ENCODE results near the gene ITPR1.

Gene ITPR1

GRCh38 chr3:4825436-4826236, 332.5 kb downstream of the ITPR1 start:
- CTCF ChIA-PET: interaction anchor here (0.9 to 1.2 kb wide), 2 partner anchors 105 to 153 kb away, joined by 3 read pairs; partner anchors contain the start of gene BHLHE40
- no peak for DNase-seq (ENCODE audit: extremely low spot score)
- TF ChIP-seq NFRKB (IDR thresholded peaks at IDR 0.05) (no peak), SP1 (IDR thresholded peaks at IDR 0.05) (no peak), L3MBTL2 (conservative IDR thresholded peaks at IDR 0.05) (no peak), ELF4 (IDR thresholded peaks at IDR 0.05) (no peak), LEF1 (IDR thresholded peaks at IDR 0.05; ENCODE audit: borderline replicate concordance) (no peak), BHLHE40 (IDR thresholded peaks at IDR 0.05; ENCODE audit: borderline replicate concordance) (no peak), TARDBP (IDR thresholded peaks at IDR 0.05) (no peak), ZNF384 (IDR thresholded peaks at IDR 0.05) (no peak), FOXA1 (IDR thresholded peaks at IDR 0.05) (no peak), ARNT (IDR thresholded peaks at IDR 0.05) (no peak), SUZ12 (IDR thresholded peaks at IDR 0.05) (no peak), CTBP1 (IDR thresholded peaks at IDR 0.05; ENCODE audit: borderline replicate concordance) (no peak), FOXK2 (IDR thresholded peaks at IDR 0.05) (no peak), FOXM1 (IDR thresholded peaks at IDR 0.05; ENCODE audit: borderline replicate concordance) (no peak)
- POLR2A ChIA-PET: interaction anchor here (1.0 kb wide), 2 partner anchors 153 to 154 kb away, joined by 3 read pairs; partner anchors contain the start of gene BHLHE40

DNA sequence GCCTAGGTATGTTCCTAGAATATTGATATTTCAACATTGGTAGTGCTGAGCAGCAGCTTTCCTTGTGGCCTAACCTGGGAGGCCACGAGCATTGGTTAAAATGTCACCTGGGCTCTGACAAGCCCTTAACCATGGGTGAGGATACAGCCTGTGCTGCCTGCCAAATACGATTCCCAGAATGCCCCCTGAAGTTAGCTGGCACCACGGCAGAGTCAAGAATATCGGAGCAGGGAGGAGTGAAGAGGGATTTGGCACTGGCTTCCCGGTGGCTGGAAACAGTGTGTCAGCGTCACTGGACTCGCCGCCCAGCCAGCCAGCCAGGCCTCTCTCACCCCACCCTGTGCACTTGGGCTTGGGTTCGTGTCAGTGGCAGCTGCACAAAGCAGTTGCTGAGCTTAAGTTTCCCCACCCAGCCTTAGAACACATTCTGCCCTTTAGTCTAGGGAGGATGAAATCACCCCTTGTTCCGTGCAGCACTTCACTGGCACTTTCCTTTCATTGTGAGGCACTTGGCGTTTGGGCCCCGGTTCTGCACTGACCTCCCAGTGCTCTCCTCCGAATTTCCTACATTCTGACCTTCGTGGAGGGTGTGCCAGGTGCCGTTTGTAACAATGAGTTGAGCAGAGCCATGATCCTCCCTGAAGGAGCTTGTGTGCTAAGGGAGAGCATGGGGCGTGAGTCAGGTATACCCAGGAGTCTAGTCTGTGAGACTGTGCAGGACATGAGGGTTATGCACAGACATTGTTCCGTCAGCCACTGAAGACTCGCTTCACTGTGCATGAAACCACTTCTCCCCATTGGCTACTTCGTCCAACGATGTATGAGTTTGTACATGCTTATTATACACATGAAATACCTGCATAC, 333.3 kb downstream of the ITPR1 start:
- DNase-seq (ENCODE audit: extremely low spot score): no peak
- TF ChIP-seq FOXM1 (IDR thresholded peaks at IDR 0.05; ENCODE audit: borderline replicate concordance): no peak
- no peak for TF ChIP-seq PKNOX1 (IDR thresholded peaks at IDR 0.05)
- no peak for TF ChIP-seq LEF1 (IDR thresholded peaks at IDR 0.05; ENCODE audit: borderline replicate concordance)
- no peak for TF ChIP-seq ELF4 (IDR thresholded peaks at IDR 0.05)
- TF ChIP-seq ARNT (IDR thresholded peaks at IDR 0.05): no peak
- no peak for TF ChIP-seq NFRKB (IDR thresholded peaks at IDR 0.05)
- no peak for TF ChIP-seq FOXA1 (IDR thresholded peaks at IDR 0.05)
- TF ChIP-seq HDGF (IDR thresholded peaks at IDR 0.05; ENCODE audit: borderline replicate concordance): no peak
- no peak for TF ChIP-seq BHLHE40 (IDR thresholded peaks at IDR 0.05; ENCODE audit: borderline replicate concordance)
- ChIA-PET POLR2A (interaction anchor here (1.0 to 1.4 kb wide), 2 partner anchors 151 to 152 kb away, joined by 3 to 4 read pairs; partner anchors contain the start of gene BHLHE40), CTCF (interaction anchor here (0.5 to 1.1 kb wide), 2 partner anchors 150 to 1292 kb away, joined by 3 to 6 read pairs; no protein-coding TSS in a partner anchor)

DNA sequence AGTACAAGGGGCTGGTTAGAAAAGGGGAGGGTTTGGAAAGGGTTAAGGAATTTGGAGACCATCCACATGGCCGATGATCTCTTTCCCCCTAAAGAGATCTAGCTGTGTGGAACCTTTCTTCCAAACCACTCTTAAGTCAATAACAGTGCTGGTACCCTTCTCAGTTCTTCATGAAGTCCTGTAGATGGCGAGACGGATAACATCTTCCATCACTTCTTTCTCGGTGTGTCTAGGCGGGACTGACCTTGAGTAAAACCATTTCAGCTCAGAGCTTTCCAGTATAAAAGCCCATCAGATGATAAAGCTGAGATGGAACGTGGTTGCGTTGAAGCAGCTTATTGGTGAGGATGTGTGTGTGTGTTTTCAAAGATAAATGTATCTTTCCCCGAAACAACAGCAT, 334.6 kb downstream of the ITPR1 start:
- DNase-seq (ENCODE audit: extremely low spot score): no peak
- CTCF ChIA-PET: interaction anchor here (1.1 kb wide), 1 partner anchor 149 kb away, joined by 3 read pairs; no protein-coding TSS in a partner anchor
- POLR2A ChIA-PET: interaction anchor here (1.4 to 1.5 kb wide), 2 partner anchors 151 to 157 kb away, joined by 4 read pairs; partner anchors contain the start of gene BHLHE40
- TF ChIP-seq LEF1 (IDR thresholded peaks at IDR 0.05; ENCODE audit: borderline replicate concordance) (no peak), SUZ12 (IDR thresholded peaks at IDR 0.05) (no peak), FOXM1 (IDR thresholded peaks at IDR 0.05; ENCODE audit: borderline replicate concordance) (no peak)

DNA sequence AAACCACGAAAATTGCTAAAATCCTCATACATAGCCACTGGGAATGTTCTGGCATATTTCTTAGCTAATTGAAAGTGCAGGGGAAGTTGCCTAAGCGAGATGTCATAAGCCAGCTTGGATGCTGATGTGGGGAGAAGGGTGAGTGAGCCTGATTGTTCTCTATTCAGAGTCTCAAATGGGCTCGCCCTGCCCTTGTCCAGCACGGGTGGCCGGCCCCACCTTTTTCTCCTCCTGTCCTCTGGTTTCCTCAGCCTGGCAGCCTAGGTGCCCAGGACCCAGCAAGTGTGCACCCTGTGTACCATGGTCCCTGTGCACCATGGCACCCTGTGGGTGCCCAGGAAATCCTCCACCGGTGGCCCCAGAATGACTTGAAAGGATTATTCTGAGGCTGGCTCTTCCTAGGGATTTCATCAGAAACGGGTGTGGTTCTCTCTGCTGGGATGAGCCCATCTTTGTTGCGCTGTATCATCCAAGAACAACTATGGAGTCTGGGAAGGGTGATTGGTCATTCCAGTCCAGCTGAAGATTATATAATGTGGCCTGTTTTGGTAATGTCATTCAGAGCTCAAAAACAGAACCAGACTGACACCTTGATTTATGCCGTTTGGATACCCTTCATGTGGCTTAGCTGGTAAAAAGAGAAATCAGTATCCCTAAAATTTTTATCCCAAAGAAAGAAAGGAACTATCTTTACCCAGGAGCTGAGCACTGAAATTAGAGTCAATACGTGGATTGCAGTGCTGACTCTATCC, 335.3 kb downstream of the ITPR1 start:
- CTCF ChIA-PET: interaction anchor here (0.7 kb wide), 1 partner anchor 78 kb away, joined by 3 read pairs; no protein-coding TSS in a partner anchor
- no peak for DNase-seq (ENCODE audit: extremely low spot score)
- no peak for TF ChIP-seq FOXK2 (IDR thresholded peaks at IDR 0.05)
- TF ChIP-seq FOXM1 (IDR thresholded peaks at IDR 0.05; ENCODE audit: borderline replicate concordance): no peak
- TF ChIP-seq LEF1 (IDR thresholded peaks at IDR 0.05; ENCODE audit: borderline replicate concordance): no peak
- no peak for TF ChIP-seq ZNF384 (IDR thresholded peaks at IDR 0.05)
- TF ChIP-seq PKNOX1 (IDR thresholded peaks at IDR 0.05): no peak
- TF ChIP-seq BHLHE40 (IDR thresholded peaks at IDR 0.05; ENCODE audit: borderline replicate concordance): no peak
- TF ChIP-seq FOXA1 (IDR thresholded peaks at IDR 0.05): no peak
- POLR2A ChIA-PET: interaction anchor here (1.2 to 1.5 kb wide), 2 partner anchors 150 to 156 kb away, joined by 4 to 6 read pairs; no protein-coding TSS in a partner anchor

DNA sequence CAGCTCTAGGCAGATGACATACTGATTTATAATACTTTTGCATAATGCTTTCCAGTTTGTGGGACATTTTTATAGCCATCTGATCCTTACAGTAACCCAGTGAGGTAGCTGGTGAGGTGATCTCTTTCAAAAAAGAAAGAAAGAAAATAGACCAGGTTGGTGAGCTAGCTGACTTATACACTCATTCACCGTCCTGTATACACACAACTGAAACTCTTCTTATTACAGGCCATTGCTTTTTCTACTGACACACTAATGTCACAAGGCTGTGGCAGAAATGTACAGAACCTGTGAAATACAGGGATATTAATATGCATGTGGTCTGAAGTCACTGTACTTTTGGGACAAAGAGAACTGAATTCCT, 335.9 kb downstream of the ITPR1 start:
- DNase-seq (ENCODE audit: extremely low spot score): no peak
- CTCF ChIA-PET: no interaction called here
- TF ChIP-seq PKNOX1 (IDR thresholded peaks at IDR 0.05) (peak; percentile 95), HDGF (IDR thresholded peaks at IDR 0.05; ENCODE audit: borderline replicate concordance) (no peak), CTBP1 (IDR thresholded peaks at IDR 0.05; ENCODE audit: borderline replicate concordance) (peak; percentile 51; the same call in 1 of the 2 replicates)
- POLR2A ChIA-PET: interaction anchor here (1.2 kb wide), 1 partner anchor 150 kb away, joined by 6 read pairs; no protein-coding TSS in a partner anchor

Data from HEK293T (cell line).